Gastrocnemius medialis (tissue), 4 donors: Measurements from ENCODE around the gene SEC14L5. TPM values are rescaled to one million over a fixed set of nuclear protein-coding genes. Genes with fewer than 3 reads are reported as not detected.

ENCODE experiments used
- ATAC-seq, 2 donors: fragments of 150-250 bp; one replicate each; pipeline ENCODE4 v1.9.1; 2016
- DNase-seq, 2 donors: peaks; one replicate each; pipeline ENCODE4 v3.0.0-alpha.2; 2019
- H3K27ac ChIP-seq, 4 donors: fragments of 200-600 bp; sonication (generic); 1 replicate in 1 of 4; 2 replicates in 3 of 4; pipeline ENCODE4 v1.5.1; 2016 to 2018; ENCODE audit warnings: mild to moderate bottlenecking in 2 of 4, moderate library complexity in 1 of 4
- H3K27me3 ChIP-seq, 3 donors: fragments of 200-600 bp; sonication (generic) in 2 of 3; 1 replicate in 1 of 3; 2 replicates in 2 of 3; pipeline versions ENCODE4 v1.5.1 to v1.6.0; 2016 to 2019; ENCODE audit warnings: mild to moderate bottlenecking in 1 of 3, moderate library complexity in 1 of 3
- H3K36me3 ChIP-seq, 2 donors: fragments of 200-600 bp; sonication (generic) in 1 of 2; one replicate each; pipeline ENCODE4 v1.5.1; 2017 to 2018
- H3K4me1 ChIP-seq, 2 donors: fragments of 200-600 bp; sonication (generic) in 1 of 2; one replicate each; pipeline ENCODE4 v1.5.1; 2016 to 2017; ENCODE audit warnings: mild to moderate bottlenecking in 2 of 2
- H3K4me3 ChIP-seq, 4 donors: fragments of 200-600 bp; sonication (generic) in 3 of 4; 1 replicate in 1 of 4; 2 replicates in 3 of 4; pipeline ENCODE4 v1.5.1; 2016 to 2019; ENCODE audit warnings: mild to moderate bottlenecking in 2 of 4
- H3K9me3 ChIP-seq, 3 donors: fragments of 200-600 bp; sonication (generic) in 2 of 3; 1 replicate in 1 of 3; 2 replicates in 2 of 3; pipeline ENCODE4 v1.5.1; 2016 to 2019
- CTCF ChIP-seq, 5 experiments: fragments of 450-650 bp in 3 of 5; fragments of 200-600 bp in 2 of 5; sonication (generic) in 2 of 5; IDR thresholded peaks in 4 of 5; conservative IDR thresholded peaks in 1 of 5; 1 replicate in 4 of 5; 2 replicates in 1 of 5; pipeline ENCODE4 v1.5.1; 2016 to 2019; ENCODE audit warnings: antibody characterized with exemption in 5 of 5, mild to moderate bottlenecking in 3 of 5, moderate library complexity in 3 of 5
- POLR2A ChIP-seq, 2 donors: fragments of 450-650 bp; IDR thresholded peaks; one replicate each; pipeline ENCODE4 v1.6.1; 2017; ENCODE audit warnings: antibody characterized with exemption in 2 of 2, mild to moderate bottlenecking in 2 of 2, moderate library complexity in 2 of 2
- in situ Hi-C, 4 donors: fragments of 200-750 bp; cut with MboI; loops; one replicate each; pipeline versions ENCODE4 v1.15.0 to v1.8.0; 2017; ENCODE audit warnings: low sequenced_read_pairs in 4 of 4
- intact Hi-C: fragments of 100-400 bp; cut with DNase I; formaldehyde crosslinking; loops from one replicate; pipeline ENCODE4 v1.15.1; 2023; ENCODE audit warnings: low total_unique reads
- total RNA-seq, 4 donors: library from RNA; depleted of rRNA; stranded (reverse); fragments of >200 nt; gene quantifications; one replicate each; pipeline versions ENCODE4 v1.1.0 to v1.2.3, GENCODE V29; 2016

Gene SEC14L5
- total RNA-seq, 4 donors from 2014 or later, result 0.85 to 5.8 (median 1.5) TPM

GRCh38 chr16:4935241-4935855 is 22.8 kb upstream of the SEC14L5 start:
- intact Hi-C loops, result loop anchor here (5.0 kb wide), 1 partner anchor 88 kb away; the partner anchor contains the start of genes GLYR1 and UBN1
- Histone ChIP-seq H3K4me1 (peaks cover 16 to 21% of the 10 kb centered on the region in 2 donors), H3K4me3 (peak overlapping the region; percentile 54 to 71 (median 61))

GRCh38 chr16:4936181-4936990 is 21.7 kb upstream of the SEC14L5 start:
- peak in 1 of 2 donors; percentile 6 for ATAC-seq
- Histone ChIP-seq H3K4me3 (peak overlapping the region; percentile 54 to 71 (median 61)), H3K36me3 (no peaks in the 10 kb centered on the region), H3K27me3 (peaks cover 0 to 10% (median 7%) of the 10 kb centered on the region in 3 donors), H3K27ac (peak overlapping the region; percentile 24 to 75 (median 71)), H3K4me1 (peaks cover 16 to 21% of the 10 kb centered on the region in 2 donors), H3K9me3 (no peaks in the 10 kb centered on the region)
- in situ Hi-C loops (no loop called here), intact Hi-C loops (loop anchor here (2.0 to 5.0 kb wide), 2 partner anchors 46 to 89 kb away; partner anchors contain the start of genes GLYR1 and UBN1)
- no peak for TF ChIP-seq POLR2A (IDR thresholded peaks at IDR 0.05)
- TF ChIP-seq CTCF (IDR thresholded peaks at IDR 0.05 in 4 of 5, conservative IDR thresholded peaks at IDR 0.05 in 1 of 5), result peak in 1 of 5 experiments; percentile 35
- DNase-seq, result peak in 1 of 2 donors; percentile 34

More at GRCh38 chr16:4935241-4935855, 22.8 kb upstream of the SEC14L5 start:
- DNase-seq (peak; percentile 95 to 97), ATAC-seq (peak; percentile 89 to 94)
- Histone ChIP-seq H3K27ac (peak overlapping the region; percentile 24 to 75 (median 71)), H3K36me3 (no peaks in the 10 kb centered on the region), H3K27me3 (peaks cover 0 to 10% (median 7%) of the 10 kb centered on the region in 3 donors), H3K9me3 (no peaks in the 10 kb centered on the region)
- TF ChIP-seq POLR2A (IDR thresholded peaks at IDR 0.05) (no peak), CTCF (IDR thresholded peaks at IDR 0.05 in 4 of 5, conservative IDR thresholded peaks at IDR 0.05 in 1 of 5) (no peak)
- in situ Hi-C loops, result no loop called here

GRCh38 chr16:4936991-4937781 is 20.9 kb upstream of the SEC14L5 start, which contains the start of gene PPL:
Gene PPL (minus strand): TSS chr16:4937148. CDS start chr16:4937045, 103 bp downstream.
- ATAC-seq, result peak in 1 of 2 donors; percentile 26
- intact Hi-C loops, result loop anchor here (2.0 to 5.0 kb wide), 2 partner anchors 46 to 90 kb away; partner anchors contain the start of genes GLYR1 and UBN1
- H3K4me3 ChIP-seq, result peak within 1 kb of the TSS; percentile 54 to 71 (median 61)
- H3K36me3 ChIP-seq, result no peaks in the 10 kb centered on the region
- TF ChIP-seq CTCF (IDR thresholded peaks at IDR 0.05 in 4 of 5, conservative IDR thresholded peaks at IDR 0.05 in 1 of 5), result no peak
- TF ChIP-seq POLR2A (IDR thresholded peaks at IDR 0.05), result peak in 1 of 2 donors; percentile 24
- H3K9me3 ChIP-seq, result no peaks in the 10 kb centered on the region
- peaks cover 0 to 10% (median 7%) of the 10 kb centered on the region in 3 donors for H3K27me3 ChIP-seq
- peaks cover 16 to 21% of the 10 kb centered on the region in 2 donors for H3K4me1 ChIP-seq
- in situ Hi-C loops, result no loop called here
- DNase-seq, result peak; percentile 32 to 67
- H3K27ac ChIP-seq, result peak within 1 kb of the TSS; percentile 34 to 75 (median 71)
